Measurements from ENCODE around the gene C1QTNF3. TPM values are rescaled to one million over a fixed set of nuclear protein-coding genes. Genes with fewer than 3 reads are reported as not detected.

C1QTNF3 gene
- total RNA-seq, 4 donors from 2014 or later, result 4.8 to 32.8 (median 18.1) TPM

DNA sequence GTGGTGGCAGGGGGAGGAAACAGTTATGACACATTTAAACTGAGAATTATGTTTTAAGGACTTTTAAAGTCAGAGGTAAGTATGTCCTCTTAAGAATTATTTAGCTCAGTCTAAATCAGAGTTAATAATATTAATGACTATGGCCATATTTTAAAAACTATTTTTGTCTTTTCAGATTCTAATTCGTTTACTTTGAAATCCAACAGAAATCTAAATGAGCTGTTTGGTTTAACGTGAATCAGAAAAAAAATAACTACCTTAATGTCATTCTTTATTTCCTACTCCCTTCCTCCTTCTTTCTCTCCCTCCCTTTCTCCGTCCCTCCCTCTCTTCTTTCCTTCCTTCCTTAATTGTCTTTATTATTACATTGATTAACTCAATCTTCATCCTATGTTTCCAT is 14.7 kb downstream of the C1QTNF3 start:
- no peaks in the 10 kb centered on the region for H3K9me3 ChIP-seq
- H3K4me3 ChIP-seq, result no peak overlapping the region
- no peaks in the 10 kb centered on the region for H3K27me3 ChIP-seq
- intact Hi-C loops (cut with DNase I), result no loop called here
- H3K36me3 ChIP-seq, result peaks cover 0 to 15% (median 0%) of the 10 kb centered on the region in 4 donors
- H3K4me1 ChIP-seq, result no peaks in the 10 kb centered on the region
- no peak overlapping the region for H3K27ac ChIP-seq (replicated peaks in 1 of 4)
- no peak for DNase-seq (ENCODE audit: extremely low spot score)
- TF ChIP-seq, protein P1, sequence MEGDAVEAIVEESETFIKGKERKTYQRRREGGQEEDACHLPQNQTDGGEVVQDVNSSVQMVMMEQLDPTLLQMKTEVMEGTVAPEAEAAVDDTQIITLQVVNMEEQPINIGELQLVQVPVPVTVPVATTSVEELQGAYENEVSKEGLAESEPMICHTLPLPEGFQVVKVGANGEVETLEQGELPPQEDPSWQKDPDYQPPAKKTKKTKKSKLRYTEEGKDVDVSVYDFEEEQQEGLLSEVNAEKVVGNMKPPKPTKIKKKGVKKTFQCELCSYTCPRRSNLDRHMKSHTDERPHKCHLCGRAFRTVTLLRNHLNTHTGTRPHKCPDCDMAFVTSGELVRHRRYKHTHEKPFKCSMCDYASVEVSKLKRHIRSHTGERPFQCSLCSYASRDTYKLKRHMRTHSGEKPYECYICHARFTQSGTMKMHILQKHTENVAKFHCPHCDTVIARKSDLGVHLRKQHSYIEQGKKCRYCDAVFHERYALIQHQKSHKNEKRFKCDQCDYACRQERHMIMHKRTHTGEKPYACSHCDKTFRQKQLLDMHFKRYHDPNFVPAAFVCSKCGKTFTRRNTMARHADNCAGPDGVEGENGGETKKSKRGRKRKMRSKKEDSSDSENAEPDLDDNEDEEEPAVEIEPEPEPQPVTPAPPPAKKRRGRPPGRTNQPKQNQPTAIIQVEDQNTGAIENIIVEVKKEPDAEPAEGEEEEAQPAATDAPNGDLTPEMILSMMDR (IDR thresholded peaks at IDR 0.05), result no peak
- TF ChIP-seq POLR2AphosphoS5 (IDR thresholded peaks at IDR 0.05) (no peak), EP300 (IDR thresholded peaks at IDR 0.05) (no peak), POLR2A (IDR thresholded peaks at IDR 0.05; ENCODE audit: low read depth) (no peak)
- WGBS, result 89% methylated on average over 3 of the region's 3 CpGs

DNA sequence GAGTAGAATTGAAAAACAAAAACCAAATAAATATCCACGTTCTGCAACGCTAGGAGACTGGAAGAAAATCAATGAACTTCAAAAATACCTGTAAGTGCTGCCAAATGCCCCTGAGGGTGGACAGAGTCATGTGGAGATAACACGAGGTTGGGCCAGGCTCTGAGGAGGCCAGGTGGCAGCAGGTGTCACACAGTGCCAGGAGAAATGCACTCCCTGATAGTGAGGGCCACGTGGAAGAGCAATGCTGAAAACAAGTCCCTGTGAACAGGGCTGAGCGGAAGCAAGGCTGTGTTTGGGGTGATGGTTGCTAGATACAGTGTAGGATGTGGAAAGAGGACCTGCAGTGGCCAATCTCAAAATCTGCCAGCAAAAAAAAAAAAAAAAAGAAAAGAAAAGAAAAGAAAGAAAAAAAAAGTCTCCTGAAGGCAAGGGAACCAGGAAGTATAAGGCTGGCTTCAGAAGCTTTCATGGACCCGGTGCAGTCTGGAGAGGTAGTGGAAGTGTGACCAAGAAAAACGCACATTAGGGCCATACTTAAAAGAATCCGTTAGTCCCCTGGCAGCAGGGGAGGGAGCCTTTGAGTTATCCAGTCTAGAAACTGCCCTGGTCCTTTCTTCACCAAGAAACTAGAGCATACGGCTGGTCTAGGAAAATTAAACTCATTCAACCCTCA is 16.8 kb downstream of the C1QTNF3 start:
- 88% methylated on average over 9 of the region's 9 CpGs for WGBS
- no peaks in the 10 kb centered on the region for H3K27me3 ChIP-seq
- DNase-seq (ENCODE audit: extremely low spot score), result no peak
- H3K4me3 ChIP-seq, result no peak overlapping the region
- TF ChIP-seq POLR2A (IDR thresholded peaks at IDR 0.05; ENCODE audit: low read depth) (no peak), POLR2AphosphoS5 (IDR thresholded peaks at IDR 0.05) (no peak), EP300 (IDR thresholded peaks at IDR 0.05) (no peak)
- TF ChIP-seq, protein P1 (IDR thresholded peaks at IDR 0.05), result no peak
- intact Hi-C loops (cut with DNase I), result no loop called here
- no peak overlapping the region for H3K27ac ChIP-seq (replicated peaks in 1 of 4)
- peaks cover 0 to 4% (median 0%) of the 10 kb centered on the region in 4 donors for H3K4me1 ChIP-seq
- H3K9me3 ChIP-seq, result no peaks in the 10 kb centered on the region
- H3K36me3 ChIP-seq, result peaks cover 0 to 17% (median 0%) of the 10 kb centered on the region in 4 donors

DNA sequence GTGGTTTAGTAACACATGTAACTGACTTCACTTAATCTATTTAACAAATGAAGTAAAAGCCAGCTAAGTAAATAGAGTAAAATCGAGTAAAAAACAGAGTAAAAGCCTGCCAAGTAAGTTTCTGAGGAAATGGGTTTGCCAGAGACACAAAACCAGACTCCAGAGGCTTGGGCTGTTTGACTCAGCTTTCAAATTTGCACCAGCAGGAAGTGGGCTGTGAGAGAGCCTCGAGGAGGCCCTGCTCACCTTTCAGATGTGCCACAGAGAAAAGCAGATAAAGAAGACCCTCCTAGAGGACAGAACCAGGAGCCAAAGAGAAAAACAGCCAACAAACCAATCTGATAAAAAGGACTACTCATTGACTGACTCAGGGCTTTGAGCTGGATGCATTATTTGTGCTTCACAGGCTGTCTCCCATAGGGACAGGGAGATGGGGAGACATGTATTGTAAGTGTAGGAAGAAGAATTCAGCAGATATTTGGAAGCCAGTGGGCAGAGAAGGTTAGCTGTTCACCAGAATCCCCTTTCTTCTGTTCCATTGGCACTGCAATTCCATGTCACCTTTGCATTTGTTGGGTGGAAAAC is 20.8 kb downstream of the C1QTNF3 start:
- H3K4me3 ChIP-seq, result no peak overlapping the region
- H3K4me1 ChIP-seq, result peaks cover 0 to 5% (median 3%) of the 10 kb centered on the region in 4 donors
- DNase-seq (ENCODE audit: extremely low spot score), result no peak
- H3K27ac ChIP-seq (replicated peaks in 1 of 4), result no peak overlapping the region
- TF ChIP-seq POLR2A (IDR thresholded peaks at IDR 0.05; ENCODE audit: low read depth) (no peak), POLR2AphosphoS5 (IDR thresholded peaks at IDR 0.05) (no peak), EP300 (IDR thresholded peaks at IDR 0.05) (no peak)
- TF ChIP-seq, protein P1 (IDR thresholded peaks at IDR 0.05), result no peak
- H3K27me3 ChIP-seq, result no peaks in the 10 kb centered on the region
- no peaks in the 10 kb centered on the region for H3K9me3 ChIP-seq
- intact Hi-C loops (cut with DNase I), result no loop called here
- WGBS, result 12% methylated on average over 2 of the region's 2 CpGs
- H3K36me3 ChIP-seq, result peaks cover 0 to 27% (median 4%) of the 10 kb centered on the region in 4 donors

DNA sequence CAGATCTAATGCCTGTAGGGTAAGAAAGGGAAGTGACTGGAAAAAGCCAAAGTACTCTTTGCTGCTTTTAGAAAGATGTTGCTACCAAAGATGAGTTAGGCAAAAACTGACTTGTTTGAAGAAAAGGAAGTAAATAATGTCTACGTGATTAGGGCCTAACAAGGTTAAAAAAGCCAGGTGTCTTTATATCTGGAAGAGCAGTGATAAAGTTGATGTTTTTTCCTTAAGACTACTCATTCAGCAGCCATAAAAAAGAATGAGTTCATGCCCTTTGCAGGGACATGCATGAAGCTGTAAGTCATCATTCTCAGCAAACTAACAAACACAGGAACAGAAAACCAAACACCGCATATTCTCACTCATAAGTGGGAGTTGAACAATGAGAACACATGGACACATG is 21.7 kb downstream of the C1QTNF3 start:
- H3K36me3 ChIP-seq, result peaks cover 0 to 27% (median 4%) of the 10 kb centered on the region in 4 donors
- H3K4me3 ChIP-seq, result no peak overlapping the region
- H3K9me3 ChIP-seq, result no peaks in the 10 kb centered on the region
- no peak for DNase-seq (ENCODE audit: extremely low spot score)
- TF ChIP-seq EP300 (IDR thresholded peaks at IDR 0.05), result no peak
- TF ChIP-seq, protein P1 (IDR thresholded peaks at IDR 0.05), result no peak
- no peak for TF ChIP-seq POLR2A (IDR thresholded peaks at IDR 0.05; ENCODE audit: low read depth)
- no peak for TF ChIP-seq POLR2AphosphoS5 (IDR thresholded peaks at IDR 0.05)
- 72% methylated on average over 2 of the region's 2 CpGs for WGBS
- H3K27me3 ChIP-seq, result no peaks in the 10 kb centered on the region
- intact Hi-C loops (cut with DNase I), result no loop called here
- H3K4me1 ChIP-seq, result peaks cover 0 to 5% (median 3%) of the 10 kb centered on the region in 4 donors
- no peak overlapping the region for H3K27ac ChIP-seq (replicated peaks in 1 of 4)

All from esophagus muscularis mucosa (tissue), 4 donors.